ENCODE measurements around the gene SP1. TPM values are rescaled to one million over a fixed set of nuclear protein-coding genes. Genes with fewer than 3 reads are reported as not detected.

Gene SP1
- polyA plus RNA-seq, 1 donor from 2014 or later, result 7.3 TPM

DNA sequence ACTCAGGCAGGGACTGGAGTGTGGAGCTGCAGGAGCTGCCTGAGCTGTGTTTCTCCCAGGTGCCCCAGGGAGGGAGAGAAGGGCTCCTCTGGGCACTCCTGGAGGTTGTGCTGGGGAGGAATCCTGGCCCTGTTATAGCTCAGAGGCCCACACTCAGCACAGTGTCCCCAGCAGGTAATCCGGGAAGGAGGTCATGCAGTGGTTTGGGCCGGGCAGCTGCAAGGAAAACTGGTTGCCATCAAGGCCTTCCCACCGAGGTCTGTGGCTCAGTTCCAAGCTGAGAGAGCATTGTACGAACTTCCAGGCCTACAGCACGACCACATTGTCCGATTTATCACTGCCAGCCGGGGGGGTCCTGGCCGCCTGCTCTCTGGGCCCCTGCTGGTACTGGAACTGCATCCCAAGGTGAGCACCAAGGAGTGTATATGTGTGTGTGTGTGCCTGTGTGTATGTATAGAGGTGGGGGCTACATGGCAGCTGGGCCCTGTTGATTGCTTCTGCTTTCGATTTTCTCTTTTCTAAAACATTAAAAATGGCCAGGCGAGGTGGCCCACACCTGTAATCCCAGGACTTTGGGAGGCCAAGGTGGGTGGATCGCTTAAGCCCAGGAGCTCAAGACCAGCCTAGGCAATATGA lies 45.7 kb downstream of the SP1 start:
- Histone ChIP-seq H3K9me2 (ENCODE audit: insufficient read depth, low read length) (no peaks in the 10 kb centered on the region), H3K9ac (ENCODE audit: low read length) (no peak overlapping the region), H2AFZ (ENCODE audit: low read depth, low read length) (no peak overlapping the region), H3K27ac (ENCODE audit: low read length) (no peak overlapping the region), H3K79me2 (replicated peaks; ENCODE audit: insufficient read depth, low read length) (no peaks in the 10 kb centered on the region), H3K4me3 (ENCODE audit: low read length) (no peak overlapping the region), H3K27me3 (ENCODE audit: insufficient read depth, low read depth, low read length) (no peaks in the 10 kb centered on the region), H3K36me3 (ENCODE audit: insufficient read depth, low read length) (no peaks in the 10 kb centered on the region), H3K9me3 (ENCODE audit: low read length) (no peaks in the 10 kb centered on the region), H3F3A (ENCODE audit: insufficient read depth, low read length, poor library complexity, severe bottlenecking) (no peaks in the 10 kb centered on the region), H3K4me2 (ENCODE audit: low read length) (no peak overlapping the region), H4K20me1 (ENCODE audit: insufficient read depth) (no peaks in the 10 kb centered on the region)
- TF ChIP-seq, protein P1, sequence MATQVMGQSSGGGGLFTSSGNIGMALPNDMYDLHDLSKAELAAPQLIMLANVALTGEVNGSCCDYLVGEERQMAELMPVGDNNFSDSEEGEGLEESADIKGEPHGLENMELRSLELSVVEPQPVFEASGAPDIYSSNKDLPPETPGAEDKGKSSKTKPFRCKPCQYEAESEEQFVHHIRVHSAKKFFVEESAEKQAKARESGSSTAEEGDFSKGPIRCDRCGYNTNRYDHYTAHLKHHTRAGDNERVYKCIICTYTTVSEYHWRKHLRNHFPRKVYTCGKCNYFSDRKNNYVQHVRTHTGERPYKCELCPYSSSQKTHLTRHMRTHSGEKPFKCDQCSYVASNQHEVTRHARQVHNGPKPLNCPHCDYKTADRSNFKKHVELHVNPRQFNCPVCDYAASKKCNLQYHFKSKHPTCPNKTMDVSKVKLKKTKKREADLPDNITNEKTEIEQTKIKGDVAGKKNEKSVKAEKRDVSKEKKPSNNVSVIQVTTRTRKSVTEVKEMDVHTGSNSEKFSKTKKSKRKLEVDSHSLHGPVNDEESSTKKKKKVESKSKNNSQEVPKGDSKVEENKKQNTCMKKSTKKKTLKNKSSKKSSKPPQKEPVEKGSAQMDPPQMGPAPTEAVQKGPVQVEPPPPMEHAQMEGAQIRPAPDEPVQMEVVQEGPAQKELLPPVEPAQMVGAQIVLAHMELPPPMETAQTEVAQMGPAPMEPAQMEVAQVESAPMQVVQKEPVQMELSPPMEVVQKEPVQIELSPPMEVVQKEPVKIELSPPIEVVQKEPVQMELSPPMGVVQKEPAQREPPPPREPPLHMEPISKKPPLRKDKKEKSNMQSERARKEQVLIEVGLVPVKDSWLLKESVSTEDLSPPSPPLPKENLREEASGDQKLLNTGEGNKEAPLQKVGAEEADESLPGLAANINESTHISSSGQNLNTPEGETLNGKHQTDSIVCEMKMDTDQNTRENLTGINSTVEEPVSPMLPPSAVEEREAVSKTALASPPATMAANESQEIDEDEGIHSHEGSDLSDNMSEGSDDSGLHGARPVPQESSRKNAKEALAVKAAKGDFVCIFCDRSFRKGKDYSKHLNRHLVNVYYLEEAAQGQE (IDR thresholded peaks at IDR 0.05; ENCODE audit: borderline replicate concordance), result no peak
- TF ChIP-seq EZH2 (IDR thresholded peaks at IDR 0.05; ENCODE audit: borderline replicate concordance, insufficient read depth, low read length, poor library complexity, severe bottlenecking) (no peak), EP300 (conservative IDR thresholded peaks at IDR 0.05; ENCODE audit: poor library complexity, severe bottlenecking) (no peak), TAF1 (IDR thresholded peaks at IDR 0.05; ENCODE audit: low read depth) (no peak), MXI1 (conservative IDR thresholded peaks at IDR 0.05; ENCODE audit: poor library complexity, severe bottlenecking) (no peak)
- TF ChIP-seq, protein P2, sequence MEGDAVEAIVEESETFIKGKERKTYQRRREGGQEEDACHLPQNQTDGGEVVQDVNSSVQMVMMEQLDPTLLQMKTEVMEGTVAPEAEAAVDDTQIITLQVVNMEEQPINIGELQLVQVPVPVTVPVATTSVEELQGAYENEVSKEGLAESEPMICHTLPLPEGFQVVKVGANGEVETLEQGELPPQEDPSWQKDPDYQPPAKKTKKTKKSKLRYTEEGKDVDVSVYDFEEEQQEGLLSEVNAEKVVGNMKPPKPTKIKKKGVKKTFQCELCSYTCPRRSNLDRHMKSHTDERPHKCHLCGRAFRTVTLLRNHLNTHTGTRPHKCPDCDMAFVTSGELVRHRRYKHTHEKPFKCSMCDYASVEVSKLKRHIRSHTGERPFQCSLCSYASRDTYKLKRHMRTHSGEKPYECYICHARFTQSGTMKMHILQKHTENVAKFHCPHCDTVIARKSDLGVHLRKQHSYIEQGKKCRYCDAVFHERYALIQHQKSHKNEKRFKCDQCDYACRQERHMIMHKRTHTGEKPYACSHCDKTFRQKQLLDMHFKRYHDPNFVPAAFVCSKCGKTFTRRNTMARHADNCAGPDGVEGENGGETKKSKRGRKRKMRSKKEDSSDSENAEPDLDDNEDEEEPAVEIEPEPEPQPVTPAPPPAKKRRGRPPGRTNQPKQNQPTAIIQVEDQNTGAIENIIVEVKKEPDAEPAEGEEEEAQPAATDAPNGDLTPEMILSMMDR (IDR thresholded peaks at IDR 0.05; ENCODE audit: poor library complexity, severe bottlenecking), result no peak

DNA sequence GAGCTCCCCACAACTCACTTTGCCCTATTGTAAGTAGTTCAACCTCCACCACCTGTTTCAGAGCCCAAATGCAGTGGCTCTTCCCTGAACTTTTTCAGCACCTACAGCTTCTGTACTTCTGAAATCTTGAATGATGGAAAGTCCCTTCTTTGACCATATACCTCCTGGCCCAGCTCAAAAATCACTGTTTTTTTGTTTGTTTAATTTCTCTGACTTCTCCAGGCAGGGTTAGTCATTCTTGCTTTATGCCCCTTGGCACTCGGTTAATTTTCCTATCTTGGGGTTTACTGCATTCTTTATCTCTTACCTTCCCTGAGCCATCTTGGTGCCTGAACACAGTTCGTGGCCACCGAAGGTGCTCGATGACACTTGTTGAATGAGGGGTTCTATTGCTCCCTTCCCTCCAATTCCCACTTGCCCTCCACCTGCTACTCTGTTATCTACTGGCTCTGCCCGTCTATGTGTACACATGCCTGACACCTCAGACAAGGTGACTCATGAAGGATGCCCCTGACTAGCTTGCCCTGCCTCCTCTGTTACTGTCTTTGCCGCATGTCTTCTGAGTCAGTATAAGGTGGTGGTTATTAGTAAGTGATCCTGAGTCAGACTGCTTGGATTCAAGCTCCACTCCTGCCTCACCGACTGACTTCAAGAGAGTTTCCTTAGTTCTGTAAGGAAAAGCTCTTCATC lies 48.1 kb downstream of the SP1 start:
- Histone ChIP-seq H3K9me3 (ENCODE audit: low read length) (no peaks in the 10 kb centered on the region), H3K9ac (ENCODE audit: low read length) (no peak overlapping the region), H3K9me2 (ENCODE audit: insufficient read depth, low read length) (no peaks in the 10 kb centered on the region), H2AFZ (ENCODE audit: low read depth, low read length) (no peak overlapping the region), H3F3A (ENCODE audit: insufficient read depth, low read length, poor library complexity, severe bottlenecking) (no peaks in the 10 kb centered on the region), H3K4me2 (ENCODE audit: low read length) (no peak overlapping the region), H3K79me2 (replicated peaks; ENCODE audit: insufficient read depth, low read length) (no peaks in the 10 kb centered on the region), H3K4me3 (ENCODE audit: low read length) (no peak overlapping the region), H4K20me1 (ENCODE audit: insufficient read depth) (no peaks in the 10 kb centered on the region), H3K27me3 (ENCODE audit: insufficient read depth, low read depth, low read length) (no peaks in the 10 kb centered on the region), H3K27ac (ENCODE audit: low read length) (no peak overlapping the region), H3K36me3 (ENCODE audit: insufficient read depth, low read length) (no peaks in the 10 kb centered on the region)
- TF ChIP-seq POLR2AphosphoS5 (IDR thresholded peaks at IDR 0.05), result no peak
- TF ChIP-seq, protein P2 (IDR thresholded peaks at IDR 0.05; ENCODE audit: poor library complexity, severe bottlenecking), result no peak
- TF ChIP-seq RAD21 (conservative IDR thresholded peaks at IDR 0.05), result no peak
- TF ChIP-seq SMC3 (conservative IDR thresholded peaks at IDR 0.05; ENCODE audit: poor library complexity), result no peak
- TF ChIP-seq EP300 (conservative IDR thresholded peaks at IDR 0.05; ENCODE audit: poor library complexity, severe bottlenecking), result no peak
- TF ChIP-seq TAF1 (IDR thresholded peaks at IDR 0.05; ENCODE audit: low read depth), result no peak
- no peak for TF ChIP-seq EZH2 (IDR thresholded peaks at IDR 0.05; ENCODE audit: borderline replicate concordance, insufficient read depth, low read length, poor library complexity, severe bottlenecking)
- TF ChIP-seq MXI1 (conservative IDR thresholded peaks at IDR 0.05; ENCODE audit: poor library complexity, severe bottlenecking), result no peak
- TF ChIP-seq, protein P1 (IDR thresholded peaks at IDR 0.05; ENCODE audit: borderline replicate concordance), result no peak

Data from neural cell (in vitro differentiated cells).